Hair follicular keratinocyte (primary cell): ENCODE measurements around the gene PRPSAP1. TPM values are rescaled to one million over a fixed set of nuclear protein-coding genes. Genes with fewer than 3 reads are reported as not detected.

Source experiments
- total RNA-seq: library from RNA; depleted of rRNA; stranded (reverse); fragments of >200 nt; gene quantifications from 2 replicates; pipeline ENCODE4 v1.2.3, GENCODE V29; 2015

PRPSAP1 gene, protein sequence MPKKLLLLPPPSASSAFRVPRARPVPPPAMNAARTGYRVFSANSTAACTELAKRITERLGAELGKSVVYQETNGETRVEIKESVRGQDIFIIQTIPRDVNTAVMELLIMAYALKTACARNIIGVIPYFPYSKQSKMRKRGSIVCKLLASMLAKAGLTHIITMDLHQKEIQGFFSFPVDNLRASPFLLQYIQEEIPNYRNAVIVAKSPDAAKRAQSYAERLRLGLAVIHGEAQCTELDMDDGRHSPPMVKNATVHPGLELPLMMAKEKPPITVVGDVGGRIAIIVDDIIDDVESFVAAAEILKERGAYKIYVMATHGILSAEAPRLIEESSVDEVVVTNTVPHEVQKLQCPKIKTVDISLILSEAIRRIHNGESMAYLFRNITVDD
- total RNA-seq: 37.3 and 45.4 TPM in 2 replicates

DNA sequence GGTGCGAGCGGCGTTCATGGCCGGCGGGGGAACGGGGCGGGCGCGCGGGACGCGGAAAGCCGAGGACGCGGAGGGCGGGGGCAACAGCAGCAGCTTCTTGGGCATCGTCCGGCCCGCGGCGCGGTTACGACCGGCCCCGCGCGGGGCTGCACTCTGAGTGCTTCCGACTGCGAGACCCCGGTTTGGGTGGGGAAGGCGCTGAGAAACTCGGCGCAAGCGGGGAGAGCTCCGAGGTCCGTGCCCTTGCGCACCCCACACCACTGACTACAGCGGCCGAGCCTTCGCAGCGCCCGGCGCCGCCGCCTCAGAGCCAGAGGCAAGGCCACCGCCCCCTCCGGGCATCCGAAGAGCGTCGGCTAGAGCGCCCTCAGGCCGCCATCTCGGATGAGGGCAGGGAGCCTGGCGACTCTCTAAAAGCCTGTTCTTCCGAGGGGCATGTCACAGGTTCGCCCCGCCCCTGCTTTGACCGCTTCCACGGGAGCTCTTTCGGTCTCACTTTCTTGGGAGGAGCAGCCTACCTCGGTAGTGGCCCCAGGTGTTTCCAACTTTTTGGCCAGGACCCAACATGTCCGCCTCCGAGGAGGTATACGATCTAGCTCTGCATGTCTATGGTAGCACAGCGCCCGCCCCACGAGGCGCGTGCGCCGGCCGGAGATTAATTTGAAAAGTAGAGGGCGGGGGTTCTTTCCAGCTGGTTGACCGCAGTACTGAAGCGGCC, at the start of gene PRPSAP1:
Gene PRPSAP1 (minus strand): TSS at position 318 of the 718 bp plus-strand sequence. CDS start 213 bp downstream, at position 105.

DNA sequence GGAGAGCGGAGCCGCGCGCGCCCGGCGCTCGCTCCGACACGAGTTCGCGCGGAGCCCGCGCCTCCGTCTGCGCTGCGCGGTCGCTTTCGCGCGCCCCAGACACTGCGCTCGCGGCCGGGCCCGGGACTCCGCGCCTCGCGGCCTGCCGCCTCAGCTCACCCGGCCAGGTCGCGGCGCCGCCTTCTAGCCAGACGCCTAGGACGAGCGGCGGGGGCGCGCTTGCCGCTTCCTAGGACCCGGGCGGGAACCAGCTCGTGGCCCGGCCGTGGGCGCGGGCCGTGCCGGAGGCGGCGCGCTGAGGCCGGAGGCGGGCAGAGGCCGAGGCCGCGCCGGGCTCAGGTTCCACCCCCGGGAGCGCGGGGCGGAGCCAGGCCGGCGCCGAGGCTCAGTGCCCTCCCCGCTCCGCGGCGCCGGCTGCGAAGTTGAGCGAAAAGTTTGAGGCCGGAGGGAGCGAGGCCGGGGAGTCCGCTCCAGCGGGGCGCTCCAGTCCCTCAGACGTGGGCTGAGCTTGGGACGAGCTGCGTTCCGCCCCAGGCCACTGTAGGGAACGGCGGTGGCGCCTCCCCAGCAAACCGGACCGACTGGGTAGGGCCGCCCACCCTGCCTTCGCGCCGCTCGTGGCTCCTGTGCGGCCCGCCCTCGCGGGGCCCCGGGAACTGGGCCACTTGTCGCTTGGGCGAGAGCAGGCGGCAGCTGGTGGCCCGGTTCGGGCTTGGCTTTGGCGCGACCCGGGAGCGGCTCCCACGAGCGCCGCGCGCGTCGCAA, 30.7 kb upstream of the PRPSAP1 start, which contains the start of gene SPHK1:
Gene SPHK1 (plus strand): TSS at position 388 of the 765 bp plus-strand sequence. CDS start 1,036 bp downstream, outside the sequence.

DNA sequence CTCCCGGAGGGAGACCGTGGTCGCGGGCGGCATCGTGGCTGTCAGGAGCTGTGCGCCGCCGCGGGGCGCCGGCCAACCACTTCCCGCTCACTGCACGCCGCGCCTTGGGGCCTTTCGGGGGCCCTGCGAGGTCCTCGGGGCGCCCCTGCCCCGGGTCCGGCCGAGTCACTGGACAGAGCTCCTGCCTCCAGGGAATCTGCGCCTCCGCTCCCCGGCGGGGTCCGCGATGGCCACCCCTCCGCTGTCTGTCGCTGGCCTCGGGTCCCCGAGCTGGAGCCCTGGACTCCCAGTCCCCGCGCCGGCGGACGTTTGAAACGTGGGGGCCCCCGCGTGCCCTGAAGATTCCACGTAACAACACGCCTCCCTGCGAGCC, 45.8 kb downstream of the PRPSAP1 start, which contains the start of gene QRICH2:
Gene QRICH2 (minus strand): TSS at position 311 of the 373 bp plus-strand sequence. CDS start 278 bp downstream, at position 33.

DNA sequence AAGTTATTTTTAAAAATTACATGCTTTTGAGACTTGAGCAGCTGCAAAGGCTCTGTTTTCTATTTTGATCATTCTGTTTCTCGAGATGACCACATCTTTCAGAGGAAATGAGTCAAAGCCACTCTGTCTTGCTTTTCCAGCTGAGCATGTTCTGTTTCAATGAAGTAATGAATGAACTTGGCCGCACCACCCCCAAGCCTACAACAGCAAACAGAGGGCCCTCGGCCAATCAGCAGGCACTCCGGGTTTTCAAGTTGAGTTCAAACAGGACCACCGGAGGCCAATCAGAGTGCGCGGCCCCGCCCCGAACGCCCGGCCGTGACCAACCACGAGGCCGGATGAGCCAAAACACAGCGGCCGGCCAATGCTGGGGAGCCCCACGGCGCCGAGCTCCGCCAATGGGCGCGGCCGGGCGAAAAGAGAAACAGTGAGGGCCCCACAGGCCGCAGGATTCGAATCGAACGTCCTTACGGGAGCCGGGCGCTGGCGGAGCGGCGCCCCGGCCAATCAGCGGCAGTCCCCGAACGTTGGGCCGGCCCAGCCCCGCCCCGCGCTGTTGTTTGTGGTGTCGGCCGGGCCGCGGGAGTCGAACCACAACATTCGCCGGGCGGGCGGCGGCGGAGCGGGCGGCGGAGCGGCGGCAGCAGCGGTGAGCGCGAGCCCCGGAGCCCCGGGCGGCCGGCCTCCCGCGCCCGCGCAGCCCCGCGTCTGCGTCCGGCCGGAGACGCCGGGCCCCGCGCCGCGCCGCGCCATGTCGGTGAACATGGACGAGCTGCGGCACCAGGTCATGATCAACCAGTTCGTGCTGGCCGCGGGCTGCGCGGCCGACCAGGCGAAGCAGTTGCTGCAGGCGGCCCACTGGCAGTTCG, 88.7 kb downstream of the PRPSAP1 start, which contains the start of gene UBALD2:
Gene UBALD2 (plus strand): TSS at position 594 of the 869 bp plus-strand sequence. CDS start 158 bp downstream, at position 752.

Other genes with a start within 250 kb of the PRPSAP1 start
- 0.23 TPM in 1 of 2 replicates, not detected in the other for gene FOXJ1, start 212.7 kb downstream of the PRPSAP1 start, total RNA-seq
- 0.15 TPM in 1 of 2 replicates, not detected in the other for gene RNF157, start 113.4 kb downstream of the PRPSAP1 start, total RNA-seq
- 16.0 and 20.7 TPM in 2 replicates for gene UBALD2, start 88.6 kb downstream of the PRPSAP1 start, total RNA-seq
- gene QRICH2, start 45.6 kb downstream of the PRPSAP1 start, total RNA-seq: 0.94 and 1.8 TPM in 2 replicates
- 129 and 141 TPM in 2 replicates for gene SPHK1, start 30.7 kb upstream of the PRPSAP1 start, total RNA-seq
- 8.7 and 14.6 TPM in 2 replicates for gene UBE2O, start 99.2 kb upstream of the PRPSAP1 start, total RNA-seq
- gene AANAT, start 113.7 kb upstream of the PRPSAP1 start, total RNA-seq: not detected in 2 replicates
- gene RHBDF2, start 147.5 kb upstream of the PRPSAP1 start, total RNA-seq: 35.3 and 73.6 TPM in 2 replicates
- 44.7 and 52.3 TPM in 2 replicates for gene CYGB, start 183.8 kb upstream of the PRPSAP1 start, total RNA-seq
- 0.84 and 1.4 TPM in 2 replicates for gene PRCD, start 186.1 kb upstream of the PRPSAP1 start, total RNA-seq
- 62.4 and 139 TPM in 2 replicates for gene ST6GALNAC2, start 231.9 kb upstream of the PRPSAP1 start, total RNA-seq